K562 (cell line): ENCODE measurements around the gene GET3. TPM values are rescaled to one million over a fixed set of nuclear protein-coding genes. Genes with fewer than 3 reads are reported as not detected.

Source experiments
- ATF4 ChIP-seq: fragments of 450-650 bp; formaldehyde crosslinking; IDR thresholded peaks from 2 replicates; pipeline ENCODE4 v1.4.0; 2022; ENCODE audit warnings: mild to moderate bottlenecking, moderate library complexity
- BCOR ChIP-seq: fragments of 450-650 bp; IDR thresholded peaks from 2 replicates; pipeline ENCODE4 v1.6.1; 2016
- CTCFL ChIP-seq: IDR thresholded peaks from 2 replicates; pipeline ENCODE4 v1.6.1; 2011; ENCODE audit warnings: borderline replicate concordance, low read depth, mild to moderate bottlenecking, moderate library complexity, low read length; ENCODE audit not compliant: insufficient read depth, poor library complexity, severe bottlenecking
- DLX4 ChIP-seq: fragments of 250-450 bp; sonication (Bioruptor Pico); IDR thresholded peaks from 2 replicates; pipeline ENCODE4 v1.6.1; 2021; ENCODE audit warnings: mild to moderate bottlenecking
- HMGXB4 ChIP-seq: sonication (generic); formaldehyde crosslinking; IDR thresholded peaks from 2 replicates; pipeline ENCODE4 v1.8.1; 2023; ENCODE audit warnings: mild to moderate bottlenecking, missing genetic modification reagents
- PHB2 ChIP-seq: fragments of 450-650 bp; IDR thresholded peaks from 2 replicates; pipeline ENCODE4 v1.6.1; 2017; ENCODE audit warnings: low read depth
- SAFB2 ChIP-seq: fragments of 200-400 bp; formaldehyde crosslinking; IDR thresholded peaks from 2 replicates; pipeline ENCODE4 v1.6.1; 2018; ENCODE audit warnings: borderline replicate concordance, low read length, low read depth, moderate library complexity; ENCODE audit not compliant: severe bottlenecking
- SAP30 ChIP-seq: fragments of 200-600 bp; sonication (generic); IDR thresholded peaks from 2 replicates; pipeline ENCODE4 v1.6.1; 2012; ENCODE audit warnings: borderline replicate concordance, low read depth, mild to moderate bottlenecking, moderate library complexity, low read length, control low read depth, inconsistent platforms; ENCODE audit not compliant: insufficient read depth, poor library complexity, severe bottlenecking
- SETDB1 ChIP-seq: IDR thresholded peaks from one replicate; pipeline ENCODE4 v1.6.1; 2012; ENCODE audit warnings: low read length, control low read depth, inconsistent platforms
- THAP7 ChIP-seq: fragments of 250-450 bp; sonication (Bioruptor Pico); IDR thresholded peaks from 2 replicates; pipeline ENCODE4 v1.5.0; 2021
- ZBTB33 ChIP-seq: sonication (generic); formaldehyde crosslinking; IDR thresholded peaks from 2 replicates; pipeline ENCODE4 v1.8.1; 2023; ENCODE audit warnings: mild to moderate bottlenecking, missing genetic modification reagents
- ZKSCAN1 ChIP-seq: fragments of 150-350 bp; IDR thresholded peaks from 2 replicates; pipeline ENCODE4 v1.6.1; 2016; ENCODE audit warnings: low read depth, low read length
- ZNF146 ChIP-seq: IDR thresholded peaks from one replicate; pipeline ENCODE4 v1.6.1; 2018; ENCODE audit warnings: missing compliant biosample characterization; ENCODE audit not compliant: unreplicated experiment
- ZNF699 ChIP-seq: fragments of 250-450 bp; sonication (Bioruptor Pico); IDR thresholded peaks from 2 replicates; pipeline ENCODE4 v1.8.0; 2021; ENCODE audit warnings: mild to moderate bottlenecking, moderate library complexity; ENCODE audit not compliant: insufficient replicate concordance
- polyA plus RNA-seq, 8 experiments: library from polyadenylated mRNA; depleted of rRNA in 4 of 8; stranded (reverse) in 5 of 8; unstranded in 3 of 8; fragments of >200 nt; fragmentation: Nextera tagmentation in 2 of 8; fragmentation: Illumina TruSeq in 1 of 8; extraction: Ambion mirVana in 2 of 8; extraction: Trizol in 1 of 8; gene quantifications; 2 replicates each; pipeline versions ENCODE4 v1.2.1 to v1.2.3, GENCODE V29; 2011 to 2014; ENCODE audit warnings: inconsistent platforms in 1 of 8, missing spikeins in 1 of 8
- total RNA-seq, 7 experiments: library from RNA; depleted of rRNA in 6 of 7; stranded (reverse); fragments of >200 nt in 6 of 7; fragmentation: Illumina TruSeq in 2 of 7; extraction: Trizol in 2 of 7; gene quantifications; 2 replicates each; pipeline versions ENCODE4 v1.2.1 to v1.2.3, GENCODE V29; 2011 to 2021; ENCODE audit warnings: low replicate concordance in 1 of 7

The GET3 gene
- total and polyA plus RNA-seq, 9 of the 15 experiments (the other 6 are each of a cell fraction or from before 2014, with no cell fraction given), result 8.3 to 83.5 (median 51.8) TPM

- TF ChIP-seq THAP7 (CRISPR knock-in tag), result no peak
- peak; percentile 47; the same call in 1 of the 2 replicates for TF ChIP-seq HMGXB4 (CRISPR knock-in tag)
- 0 out of 2 replicates have a peak, but pooled peaks have one; percentile 73 for TF ChIP-seq ZBTB33
- no peak for TF ChIP-seq SAP30
- no peak for TF ChIP-seq SETDB1
- TF ChIP-seq ZNF146 (CRISPR knock-in tag), result no peak
- peak; percentile 80 for TF ChIP-seq CTCFL
- no peak for TF ChIP-seq DLX4
- no peak for TF ChIP-seq SAFB2
- no peak for TF ChIP-seq ATF4 (CRISPR knock-in tag)
- TF ChIP-seq ZKSCAN1, result no peak
- TF ChIP-seq ZNF699 (CRISPR knock-in tag), result no peak
- no peak for TF ChIP-seq BCOR
- no peak for TF ChIP-seq PHB2
- TF ChIP-seq, all 486 proteins: peak for 62
These were observed 40.1 kb downstream of the GET3 start (continued) for GRCh38 chr19:12777217-12778016.
